Eye (tissue), 1 donor: ENCODE data around the gene SLC22A4.

Experiments used
- DNase-seq: peaks from one replicate; pipeline ENCODE4 v3.0.0-alpha.2; 2015

The SLC22A4 gene

GRCh38 chr5:132262882-132263547 is 31.2 kb upstream of the SLC22A4 start:
- DNase-seq: no peak

- no peak for DNase-seq
These were observed 30.5 kb upstream of the SLC22A4 start for GRCh38 chr5:132263548-132264261.

GRCh38 chr5:132264546-132265335 is 29.5 kb upstream of the SLC22A4 start:
- no peak for DNase-seq

- peak; percentile 83 for DNase-seq
These were observed 28.7 kb upstream of the SLC22A4 start for GRCh38 chr5:132265336-132266030.

- DNase-seq: no peak
These were observed 28.0 kb upstream of the SLC22A4 start for GRCh38 chr5:132266031-132266835.

- DNase-seq: no peak
These were observed 27.4 kb upstream of the SLC22A4 start for GRCh38 chr5:132266836-132267160.

- no peak for DNase-seq
These were observed 26.9 kb upstream of the SLC22A4 start for GRCh38 chr5:132267166-132267739.

- peak; percentile 77 for DNase-seq
These were observed 26.0 kb upstream of the SLC22A4 start for GRCh38 chr5:132267931-132268768.

GRCh38 chr5:132268769-132269551 is 25.2 kb upstream of the SLC22A4 start:
- peak; percentile 87 for DNase-seq

- DNase-seq: no peak
These were observed 24.4 kb upstream of the SLC22A4 start for GRCh38 chr5:132269635-132270334.

GRCh38 chr5:132270335-132270665 is 23.9 kb upstream of the SLC22A4 start:
- no peak for DNase-seq

GRCh38 chr5:132270706-132271105 is 23.5 kb upstream of the SLC22A4 start:
- peak; percentile 51 for DNase-seq

- DNase-seq: no peak
These were observed 22.6 kb upstream of the SLC22A4 start for GRCh38 chr5:132271251-132272246.

- peak; percentile 91 for DNase-seq
These were observed 21.6 kb upstream of the SLC22A4 start for GRCh38 chr5:132272311-132273210.

GRCh38 chr5:132273631-132274030 is 20.6 kb upstream of the SLC22A4 start:
- DNase-seq: no peak

- DNase-seq: no peak
These were observed 20.0 kb upstream of the SLC22A4 start for GRCh38 chr5:132274050-132274792.
